A673 (cell line): Measurements from ENCODE around the gene CST9. TPM values are rescaled to one million over a fixed set of nuclear protein-coding genes. Genes with fewer than 3 reads are reported as not detected.

Experiments used
- BruUV-seq: library from RNA; stranded (reverse); fragments of 400-500 nt; replicated peaks from 2 replicates; lab custom pipeline; 2021; lab: Mats Ljungman, UMichigan
- CTCF ChIA-PET: fragments of 300-600 bp; sonication (Branson Sonifier 250); formaldehyde crosslinking; loops from one replicate; lab custom pipeline; 2022; ENCODE audit warnings: antibody characterized with exemption; lab: Charles Lee
- POLR2A ChIA-PET: fragments of 300-600 bp; sonication (Branson Sonifier 250); formaldehyde crosslinking; loops from one replicate; lab custom pipeline; 2022; ENCODE audit warnings: antibody characterized with exemption; ENCODE audit not compliant: low non-redundant PET; lab: Charles Lee
- DNase-seq: peaks from one replicate; pipeline ENCODE4 v3.0.0-alpha.2; 2015; ENCODE audit warnings: low spot score
- H3K27ac ChIP-seq: fragments of 200-600 bp; sonication (generic); 2 replicates; pipeline ENCODE4 v1.5.1; 2016; ENCODE audit warnings: mixed run types, low read depth, mild to moderate bottlenecking, mixed read lengths, antibody characterized with exemption, low read length; ENCODE audit not compliant: poor library complexity, severe bottlenecking
- H3K27me3 ChIP-seq: fragments of 200-600 bp; sonication (generic); replicated peaks from 2 replicates; pipeline ENCODE4 v1.6.1; 2017; ENCODE audit warnings: mixed run types, low read depth, mild to moderate bottlenecking, mixed read lengths, antibody characterized with exemption, low read length; ENCODE audit not compliant: insufficient read depth, poor library complexity
- H3K36me3 ChIP-seq: fragments of 200-600 bp; sonication (generic); 2 replicates; pipeline ENCODE4 v1.6.1; 2016; ENCODE audit warnings: mixed run types, mild to moderate bottlenecking, mixed read lengths, antibody characterized with exemption, low read length; ENCODE audit not compliant: insufficient read depth, poor library complexity, severe bottlenecking
- H3K4me1 ChIP-seq: fragments of 200-600 bp; sonication (generic); 2 replicates; pipeline ENCODE4 v1.6.1; 2017; ENCODE audit warnings: mixed run types, mild to moderate bottlenecking, mixed read lengths, antibody characterized with exemption, low read length; ENCODE audit not compliant: insufficient read depth, poor library complexity, severe bottlenecking
- H3K4me3 ChIP-seq: fragments of 200-600 bp; sonication (generic); 2 replicates; pipeline ENCODE4 v1.5.1; 2016; ENCODE audit warnings: low read depth, mixed run types, mild to moderate bottlenecking, mixed read lengths, low read length; ENCODE audit not compliant: poor library complexity, severe bottlenecking
- H3K9me3 ChIP-seq: fragments of 200-600 bp; sonication (generic); 2 replicates; pipeline ENCODE4 v1.6.1; 2016; ENCODE audit warnings: mixed run types, low read depth, mild to moderate bottlenecking, mixed read lengths, antibody characterized with exemption, low read length; ENCODE audit not compliant: poor library complexity, severe bottlenecking
- CTCF ChIP-seq: fragments of 300-800, 200-600 bp; sonication (generic); conservative IDR thresholded peaks from 2 replicates; pipeline ENCODE4 v1.5.1; 2017; ENCODE audit warnings: low read depth, mild to moderate bottlenecking, antibody characterized with exemption, low read length, moderate library complexity, mixed read lengths
- EZH2 ChIP-seq: fragments of 200-600 bp; sonication (generic); IDR thresholded peaks from 2 replicates; pipeline ENCODE4 v1.6.1; 2017; ENCODE audit warnings: borderline replicate concordance, low read depth, mild to moderate bottlenecking, mixed read lengths, antibody characterized with exemption, low read length; ENCODE audit not compliant: poor library complexity, severe bottlenecking
- intact Hi-C: fragments of 100-400 bp; cut with micrococcal nuclease; formaldehyde crosslinking; loops from one replicate; pipeline ENCODE4 v1.10.0; 2022; ENCODE audit not compliant: unreplicated experiment
- total RNA-seq: library from RNA; stranded (reverse); gene quantifications from 2 replicates; pipeline ENCODE4 v1.2.3, GENCODE V29; 2021

CST9 gene
- total RNA-seq, 1 experiment from 2014 or later = not detected

DNA sequence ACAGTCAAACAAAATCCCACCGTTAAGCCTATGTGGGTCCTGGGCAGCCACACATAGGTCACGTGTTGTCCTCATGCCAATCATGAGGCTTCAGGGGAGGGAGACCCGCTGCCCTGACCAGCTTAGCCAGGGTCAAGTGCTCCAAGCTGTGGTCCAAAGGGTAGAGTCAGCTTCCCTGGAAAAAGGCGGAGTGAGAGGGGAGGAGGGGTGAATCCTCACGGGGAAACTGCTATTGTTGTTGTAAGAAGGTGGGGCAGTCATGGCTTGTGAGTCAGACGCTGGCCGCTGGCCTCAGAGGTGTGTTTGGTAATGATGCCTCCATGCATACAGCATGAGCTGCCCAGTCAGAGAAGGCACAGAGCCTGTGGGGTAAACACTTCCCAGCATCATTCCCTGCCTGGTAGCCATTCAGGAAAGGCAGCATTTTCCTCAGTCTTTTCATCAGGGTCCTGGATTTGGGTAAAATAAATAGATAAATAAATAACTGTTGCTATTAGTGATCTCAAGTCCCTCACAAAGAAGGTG lies 23.4 kb upstream of the CST9 start:
- TF ChIP-seq EZH2 (no peak), CTCF (no peak)
- Histone ChIP-seq H3K4me3 (no peak overlapping the region), H3K27me3 (no peaks in the 10 kb centered on the region), H3K27ac (no peak overlapping the region), H3K9me3 (no peaks in the 10 kb centered on the region), H3K36me3 (no peaks in the 10 kb centered on the region), H3K4me1 (no peaks in the 10 kb centered on the region)
- POLR2A ChIA-PET = no interaction called here
- CTCF ChIA-PET = no interaction called here
- no peak for DNase-seq
- no TSS peak for BruUV-seq
- intact Hi-C loops = no loop called here

DNA sequence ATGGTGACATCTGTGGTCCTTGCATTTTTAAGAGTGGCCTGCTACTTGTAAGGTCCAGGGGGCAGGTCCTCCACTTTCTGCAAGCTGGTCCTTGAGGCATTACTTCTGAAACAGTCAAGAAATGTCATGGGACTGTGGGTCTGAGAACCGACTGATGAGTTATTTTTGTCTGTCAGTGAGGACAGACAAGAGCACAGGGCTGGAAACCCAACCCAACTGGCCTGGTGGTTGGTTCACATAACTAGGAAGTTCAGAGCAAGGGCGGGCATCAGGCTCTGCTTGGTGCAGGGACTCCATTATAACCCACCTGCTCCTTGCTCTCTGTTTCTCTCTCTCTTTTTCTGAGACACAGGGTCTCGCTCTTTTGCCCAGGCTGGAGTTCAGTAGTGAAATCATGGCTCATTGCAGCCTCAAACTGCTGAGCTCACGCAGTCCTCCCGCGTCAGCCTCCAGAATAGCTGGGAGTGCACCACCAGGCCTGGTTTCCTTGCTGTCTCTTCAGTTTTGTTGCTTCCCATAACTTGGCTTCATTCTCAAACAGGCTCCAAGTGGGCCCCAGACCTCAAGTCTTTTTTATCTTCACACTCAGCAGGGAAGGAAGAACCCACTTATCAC lies 22.8 kb upstream of the CST9 start:
- ChIA-PET POLR2A (no interaction called here), CTCF (no interaction called here)
- intact Hi-C loops = no loop called here
- H3K4me1 ChIP-seq = no peaks in the 10 kb centered on the region
- H3K36me3 ChIP-seq = no peaks in the 10 kb centered on the region
- no peak for DNase-seq
- BruUV-seq = no TSS peak
- H3K27ac ChIP-seq = no peak overlapping the region
- no peak overlapping the region for H3K4me3 ChIP-seq
- TF ChIP-seq CTCF (no peak), EZH2 (no peak)
- no peaks in the 10 kb centered on the region for H3K27me3 ChIP-seq
- no peaks in the 10 kb centered on the region for H3K9me3 ChIP-seq

DNA sequence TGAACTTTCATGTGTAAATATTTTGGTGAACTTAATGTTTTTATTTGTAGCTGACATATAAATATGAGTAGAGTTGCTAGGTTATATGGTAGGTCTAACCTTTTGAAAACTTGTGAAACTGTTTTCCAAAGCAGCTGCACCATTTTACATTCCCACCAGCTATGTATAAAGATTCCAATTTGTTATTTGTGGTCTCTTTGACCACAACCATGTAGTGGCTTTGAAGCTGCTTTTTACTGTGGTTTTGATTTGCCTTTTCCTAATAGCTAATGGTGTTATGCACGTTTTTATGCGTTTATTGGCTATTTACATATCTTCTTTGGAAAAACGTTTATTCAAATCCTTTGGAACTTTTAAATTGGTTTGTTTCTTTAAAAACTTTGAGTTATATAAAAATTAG lies 21.8 kb upstream of the CST9 start:
- no peaks in the 10 kb centered on the region for H3K9me3 ChIP-seq
- no peak for DNase-seq
- ChIA-PET CTCF (no interaction called here), POLR2A (no interaction called here)
- no peak overlapping the region for H3K27ac ChIP-seq
- H3K4me3 ChIP-seq = no peak overlapping the region
- BruUV-seq = no TSS peak
- H3K27me3 ChIP-seq = no peaks in the 10 kb centered on the region
- H3K36me3 ChIP-seq = no peaks in the 10 kb centered on the region
- no peak for TF ChIP-seq CTCF
- TF ChIP-seq EZH2 = no peak
- H3K4me1 ChIP-seq = no peaks in the 10 kb centered on the region
- intact Hi-C loops = no loop called here
